K562 (cell line): ENCODE data around the gene POLR2C. TPM values are rescaled to one million over a fixed set of nuclear protein-coding genes. Genes with fewer than 3 reads are reported as not detected.

Source experiments
- CBFB ChIP-seq: sonication (generic); formaldehyde crosslinking; IDR thresholded peaks from 2 replicates; pipeline ENCODE4 v1.4.0; 2020; ENCODE audit warnings: mild to moderate bottlenecking, missing genetic modification reagents
- ELF2 ChIP-seq: fragments of 250-450 bp; sonication (Bioruptor Pico); IDR thresholded peaks from 2 replicates; pipeline ENCODE4 v1.5.0; 2021; ENCODE audit warnings: mild to moderate bottlenecking
- ESRRB ChIP-seq: fragments of 250-450 bp; sonication (Bioruptor Pico); IDR thresholded peaks from 2 replicates; pipeline ENCODE4 v1.5.0; 2020; ENCODE audit warnings: mild to moderate bottlenecking, moderate library complexity, borderline replicate concordance
- FOXP1 ChIP-seq: sonication (generic); formaldehyde crosslinking; IDR thresholded peaks from 2 replicates; pipeline ENCODE4 v1.8.0; 2022; ENCODE audit warnings: mild to moderate bottlenecking, missing genetic modification reagents
- ILF3 ChIP-seq: fragments of 450-650 bp; IDR thresholded peaks from 2 replicates; pipeline ENCODE4 v1.6.1; 2018; ENCODE audit warnings: antibody characterized with exemption, mild to moderate bottlenecking, moderate library complexity, borderline replicate concordance
- KDM5B ChIP-seq: fragments of 200-600 bp; sonication (generic); IDR thresholded peaks from 2 replicates; pipeline ENCODE4 v1.6.1; 2012; ENCODE audit warnings: low read depth, mild to moderate bottlenecking, moderate library complexity, low read length, control low read depth, inconsistent platforms; ENCODE audit not compliant: insufficient replicate concordance
- MCM2 ChIP-seq: fragments of 450-650 bp; IDR thresholded peaks from 2 replicates; pipeline ENCODE4 v1.6.1; 2017; ENCODE audit warnings: low read depth, mild to moderate bottlenecking
- MYNN ChIP-seq, 2 experiments: sonication (generic); formaldehyde crosslinking in 1 of 2; IDR thresholded peaks; 2 replicates each; pipeline versions ENCODE4 v1.5.0 to v1.6.1; 2016 to 2020; ENCODE audit warnings: antibody characterized with exemption in 1 of 2, missing genetic modification reagents in 1 of 2
- SREBF2 ChIP-seq: sonication (generic); formaldehyde crosslinking; IDR thresholded peaks from 2 replicates; pipeline ENCODE4 v1.4.0; 2020; ENCODE audit warnings: mild to moderate bottlenecking, missing genetic modification reagents
- SRSF3 ChIP-seq: fragments of 200-400 bp; formaldehyde crosslinking; IDR thresholded peaks from 2 replicates; pipeline ENCODE4 v1.6.1; 2016; ENCODE audit warnings: mild to moderate bottlenecking, low read length, moderate library complexity; ENCODE audit not compliant: insufficient read depth
- SRSF9 ChIP-seq: fragments of 200-400 bp; formaldehyde crosslinking; IDR thresholded peaks from 2 replicates; pipeline ENCODE4 v1.6.1; 2017; ENCODE audit warnings: low read depth, low read length, borderline replicate concordance
- ZNF197 ChIP-seq: fragments of 200-800 bp; sonication (Bioruptor generic); IDR thresholded peaks from 2 replicates; pipeline ENCODE4 v1.6.1; 2016; ENCODE audit warnings: low read depth, missing genetic modification characterization, missing compliant biosample characterization
- ZNF444 ChIP-seq: fragments of 250-450 bp; sonication (Bioruptor Pico); IDR thresholded peaks from 2 replicates; pipeline ENCODE4 v1.4.0; 2020; ENCODE audit warnings: mild to moderate bottlenecking, moderate library complexity
- ZNF77 ChIP-seq: fragments of 250-450 bp; sonication (Bioruptor Pico); IDR thresholded peaks from 2 replicates; pipeline ENCODE4 v1.5.0; 2020
- polyA plus RNA-seq, 8 experiments: library from polyadenylated mRNA; depleted of rRNA in 4 of 8; stranded (reverse) in 5 of 8; unstranded in 3 of 8; fragments of >200 nt; fragmentation: Nextera tagmentation in 2 of 8; fragmentation: Illumina TruSeq in 1 of 8; extraction: Ambion mirVana in 2 of 8; extraction: Trizol in 1 of 8; gene quantifications; 2 replicates each; pipeline versions ENCODE4 v1.2.1 to v1.2.3, GENCODE V29; 2011 to 2014; ENCODE audit warnings: inconsistent platforms in 1 of 8, missing spikeins in 1 of 8
- total RNA-seq, 7 experiments: library from RNA; depleted of rRNA in 6 of 7; stranded (reverse); fragments of >200 nt in 6 of 7; fragmentation: Illumina TruSeq in 2 of 7; extraction: Trizol in 2 of 7; gene quantifications; 2 replicates each; pipeline versions ENCODE4 v1.2.1 to v1.2.3, GENCODE V29; 2011 to 2021; ENCODE audit warnings: low replicate concordance in 1 of 7
- TF ChIP-seq, protein P1 (sequence below): sonication (generic); formaldehyde crosslinking; IDR thresholded peaks from 2 replicates; pipeline ENCODE4 v1.8.1; 2023; ENCODE audit warnings: mild to moderate bottlenecking, missing genetic modification reagents
- TF ChIP-seq, protein P2 (sequence below): fragments of 250-450 bp; sonication (Bioruptor Pico); IDR thresholded peaks from 2 replicates; pipeline ENCODE4 v1.6.1; 2021; ENCODE audit warnings: mild to moderate bottlenecking
- TF ChIP-seq, protein P3 (sequence below): fragments of 250-450 bp; sonication (Bioruptor Pico); IDR thresholded peaks from 2 replicates; pipeline ENCODE4 v1.8.0; 2022; ENCODE audit warnings: moderate library complexity, mild to moderate bottlenecking, inconsistent platforms
- TF ChIP-seq, protein P4 (sequence below): sonication (generic); formaldehyde crosslinking; IDR thresholded peaks from 2 replicates; pipeline ENCODE4 v1.8.0; 2023; ENCODE audit warnings: mild to moderate bottlenecking, missing genetic modification reagents
- TF ChIP-seq, protein P5 (sequence below): fragments of 450-650 bp; IDR thresholded peaks from 2 replicates; pipeline ENCODE4 v1.6.1; 2016; ENCODE audit warnings: missing biosample characterization, missing genetic modification characterization
- TF ChIP-seq, protein P6 (sequence below): IDR thresholded peaks from 2 replicates; pipeline ENCODE4 v1.6.1; 2011; ENCODE audit not compliant: insufficient read length; ENCODE audit errors: extremely low read depth

POLR2C gene
- total and polyA plus RNA-seq, 9 of the 15 experiments (the other 6 are each of a cell fraction or from before 2014, with no cell fraction given), result 70.3 to 163 (median 92.3) TPM

DNA sequence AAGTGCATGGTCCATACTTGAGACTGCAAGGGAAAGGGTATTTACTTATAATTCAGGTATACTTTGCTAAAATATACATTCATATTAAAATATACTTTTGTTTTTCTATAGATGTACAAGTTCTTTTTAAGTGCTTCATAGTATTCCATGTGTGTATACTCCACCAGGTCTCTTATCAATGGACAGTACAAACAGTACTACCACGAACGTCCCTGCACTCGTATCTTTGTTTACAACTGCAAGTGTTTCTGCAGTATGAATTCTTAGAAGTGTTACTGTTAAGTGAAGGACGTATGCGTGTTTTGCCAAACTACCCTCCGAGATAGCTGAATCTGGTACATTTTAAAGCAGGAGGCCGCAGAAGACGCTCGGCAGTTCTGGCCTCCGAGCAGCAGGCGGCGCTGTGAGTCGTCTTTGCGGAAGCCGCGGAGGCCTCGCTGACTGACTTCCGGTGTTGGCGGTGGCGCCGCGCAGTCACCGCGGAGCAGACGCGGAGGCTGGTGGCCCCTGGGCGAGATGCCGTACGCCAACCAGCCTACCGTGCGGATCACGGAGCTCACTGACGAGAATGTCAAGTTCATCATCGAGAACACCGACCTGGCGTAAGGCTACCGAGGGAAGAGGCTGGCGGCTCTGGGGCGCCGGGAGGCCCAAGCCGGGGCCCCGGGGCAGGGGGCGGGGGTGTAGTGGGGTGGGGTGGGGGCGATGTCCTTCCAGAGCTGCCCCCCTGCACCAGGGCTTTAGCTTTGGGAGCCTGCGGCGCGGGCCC is at the start of gene POLR2C (continued):
- TF ChIP-seq ZNF444 (CRISPR knock-in tag), result no peak
- peak; percentile 99 for TF ChIP-seq KDM5B
- TF ChIP-seq SRSF3, result no peak
- no peak for TF ChIP-seq CBFB (CRISPR knock-in tag)
- TF ChIP-seq MCM2, result no peak
- 0 out of 2 replicates have a peak, but pooled peaks have one; percentile 60 for TF ChIP-seq ZNF197 (CRISPR knock-in tag)
- TF ChIP-seq, protein P1, sequence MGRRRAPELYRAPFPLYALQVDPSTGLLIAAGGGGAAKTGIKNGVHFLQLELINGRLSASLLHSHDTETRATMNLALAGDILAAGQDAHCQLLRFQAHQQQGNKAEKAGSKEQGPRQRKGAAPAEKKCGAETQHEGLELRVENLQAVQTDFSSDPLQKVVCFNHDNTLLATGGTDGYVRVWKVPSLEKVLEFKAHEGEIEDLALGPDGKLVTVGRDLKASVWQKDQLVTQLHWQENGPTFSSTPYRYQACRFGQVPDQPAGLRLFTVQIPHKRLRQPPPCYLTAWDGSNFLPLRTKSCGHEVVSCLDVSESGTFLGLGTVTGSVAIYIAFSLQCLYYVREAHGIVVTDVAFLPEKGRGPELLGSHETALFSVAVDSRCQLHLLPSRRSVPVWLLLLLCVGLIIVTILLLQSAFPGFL (CRISPR knock-in tag), result no peak
- no peak for TF ChIP-seq SREBF2 (CRISPR knock-in tag)
- TF ChIP-seq ELF2, result peak; percentile 87
- TF ChIP-seq, protein P2, sequence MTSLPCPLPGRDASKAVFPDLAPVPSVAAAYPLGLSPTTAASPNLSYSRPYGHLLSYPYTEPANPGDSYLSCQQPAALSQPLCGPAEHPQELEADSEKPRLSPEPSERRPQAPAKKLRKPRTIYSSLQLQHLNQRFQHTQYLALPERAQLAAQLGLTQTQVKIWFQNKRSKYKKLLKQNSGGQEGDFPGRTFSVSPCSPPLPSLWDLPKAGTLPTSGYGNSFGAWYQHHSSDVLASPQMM, result no peak
- TF ChIP-seq FOXP1, result no peak
- no peak for TF ChIP-seq MYNN (IDR thresholded peaks at IDR 0.05)
- TF ChIP-seq MYNN (CRISPR knock-in tag; IDR thresholded peaks at IDR 0.05), result no peak
- TF ChIP-seq, protein P3, sequence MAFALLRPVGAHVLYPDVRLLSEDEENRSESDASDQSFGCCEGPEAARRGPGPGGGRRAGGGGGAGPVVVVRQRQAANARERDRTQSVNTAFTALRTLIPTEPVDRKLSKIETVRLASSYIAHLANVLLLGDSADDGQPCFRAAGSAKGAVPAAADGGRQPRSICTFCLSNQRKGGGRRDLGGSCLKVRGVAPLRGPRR, result no peak
- TF ChIP-seq, protein P4, sequence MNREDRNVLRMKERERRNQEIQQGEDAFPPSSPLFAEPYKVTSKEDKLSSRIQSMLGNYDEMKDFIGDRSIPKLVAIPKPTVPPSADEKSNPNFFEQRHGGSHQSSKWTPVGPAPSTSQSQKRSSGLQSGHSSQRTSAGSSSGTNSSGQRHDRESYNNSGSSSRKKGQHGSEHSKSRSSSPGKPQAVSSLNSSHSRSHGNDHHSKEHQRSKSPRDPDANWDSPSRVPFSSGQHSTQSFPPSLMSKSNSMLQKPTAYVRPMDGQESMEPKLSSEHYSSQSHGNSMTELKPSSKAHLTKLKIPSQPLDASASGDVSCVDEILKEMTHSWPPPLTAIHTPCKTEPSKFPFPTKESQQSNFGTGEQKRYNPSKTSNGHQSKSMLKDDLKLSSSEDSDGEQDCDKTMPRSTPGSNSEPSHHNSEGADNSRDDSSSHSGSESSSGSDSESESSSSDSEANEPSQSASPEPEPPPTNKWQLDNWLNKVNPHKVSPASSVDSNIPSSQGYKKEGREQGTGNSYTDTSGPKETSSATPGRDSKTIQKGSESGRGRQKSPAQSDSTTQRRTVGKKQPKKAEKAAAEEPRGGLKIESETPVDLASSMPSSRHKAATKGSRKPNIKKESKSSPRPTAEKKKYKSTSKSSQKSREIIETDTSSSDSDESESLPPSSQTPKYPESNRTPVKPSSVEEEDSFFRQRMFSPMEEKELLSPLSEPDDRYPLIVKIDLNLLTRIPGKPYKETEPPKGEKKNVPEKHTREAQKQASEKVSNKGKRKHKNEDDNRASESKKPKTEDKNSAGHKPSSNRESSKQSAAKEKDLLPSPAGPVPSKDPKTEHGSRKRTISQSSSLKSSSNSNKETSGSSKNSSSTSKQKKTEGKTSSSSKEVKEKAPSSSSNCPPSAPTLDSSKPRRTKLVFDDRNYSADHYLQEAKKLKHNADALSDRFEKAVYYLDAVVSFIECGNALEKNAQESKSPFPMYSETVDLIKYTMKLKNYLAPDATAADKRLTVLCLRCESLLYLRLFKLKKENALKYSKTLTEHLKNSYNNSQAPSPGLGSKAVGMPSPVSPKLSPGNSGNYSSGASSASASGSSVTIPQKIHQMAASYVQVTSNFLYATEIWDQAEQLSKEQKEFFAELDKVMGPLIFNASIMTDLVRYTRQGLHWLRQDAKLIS (CRISPR knock-in tag), result peak; percentile 86
- no peak for TF ChIP-seq ILF3
- TF ChIP-seq, protein P5, sequence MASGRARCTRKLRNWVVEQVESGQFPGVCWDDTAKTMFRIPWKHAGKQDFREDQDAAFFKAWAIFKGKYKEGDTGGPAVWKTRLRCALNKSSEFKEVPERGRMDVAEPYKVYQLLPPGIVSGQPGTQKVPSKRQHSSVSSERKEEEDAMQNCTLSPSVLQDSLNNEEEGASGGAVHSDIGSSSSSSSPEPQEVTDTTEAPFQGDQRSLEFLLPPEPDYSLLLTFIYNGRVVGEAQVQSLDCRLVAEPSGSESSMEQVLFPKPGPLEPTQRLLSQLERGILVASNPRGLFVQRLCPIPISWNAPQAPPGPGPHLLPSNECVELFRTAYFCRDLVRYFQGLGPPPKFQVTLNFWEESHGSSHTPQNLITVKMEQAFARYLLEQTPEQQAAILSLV (tag), result no peak
- no peak for TF ChIP-seq SRSF9
- TF ChIP-seq ZNF77 (CRISPR knock-in tag), result no peak
- TF ChIP-seq, protein P6, sequence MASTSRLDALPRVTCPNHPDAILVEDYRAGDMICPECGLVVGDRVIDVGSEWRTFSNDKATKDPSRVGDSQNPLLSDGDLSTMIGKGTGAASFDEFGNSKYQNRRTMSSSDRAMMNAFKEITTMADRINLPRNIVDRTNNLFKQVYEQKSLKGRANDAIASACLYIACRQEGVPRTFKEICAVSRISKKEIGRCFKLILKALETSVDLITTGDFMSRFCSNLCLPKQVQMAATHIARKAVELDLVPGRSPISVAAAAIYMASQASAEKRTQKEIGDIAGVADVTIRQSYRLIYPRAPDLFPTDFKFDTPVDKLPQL, result no peak
- TF ChIP-seq ESRRB (CRISPR knock-in tag), result no peak
